Liver (tissue), 9 donors: Measurements from ENCODE around the gene SAMD14. TPM values are rescaled to one million over a fixed set of nuclear protein-coding genes. Genes with fewer than 3 reads are reported as not detected.

ENCODE experiments used
- DNase-seq: peaks from one replicate; pipeline ENCODE4 v3.0.0-alpha.2; 2017; ENCODE audit warnings: low spot score
- H3K27ac ChIP-seq, 2 donors: one replicate each; pipeline ENCODE4 v1.7.0; 2013; ENCODE audit warnings: inconsistent platforms in 2 of 2, low read length in 2 of 2, control low read depth in 1 of 2, low read depth in 1 of 2, mild to moderate bottlenecking in 1 of 2
- H3K27me3 ChIP-seq, 4 donors: one replicate each; pipeline versions ENCODE4 v1.6.1 to v1.7.0; 2013; ENCODE audit warnings: low read length in 3 of 4, inconsistent platforms in 1 of 4, mild to moderate bottlenecking in 1 of 4, moderate library complexity in 1 of 4; ENCODE audit not compliant: control insufficient read depth in 4 of 4, insufficient read depth in 4 of 4
- H3K36me3 ChIP-seq, 4 donors: one replicate each; pipeline versions ENCODE4 v1.6.1 to v1.7.0; 2013; ENCODE audit warnings: low read length in 3 of 4, mild to moderate bottlenecking in 3 of 4, low read depth in 1 of 4, moderate library complexity in 1 of 4; ENCODE audit not compliant: control insufficient read depth in 4 of 4, insufficient read depth in 3 of 4
- H3K4me1 ChIP-seq, 4 donors: one replicate each; pipeline versions ENCODE4 v1.6.1 to v1.7.0; 2013; ENCODE audit warnings: low read length in 3 of 4, mild to moderate bottlenecking in 3 of 4, moderate library complexity in 1 of 4; ENCODE audit not compliant: control insufficient read depth in 4 of 4, insufficient read depth in 4 of 4
- H3K4me3 ChIP-seq, 3 donors: one replicate each; pipeline versions ENCODE4 v1.6.1 to v1.7.0; 2013; ENCODE audit warnings: low read length in 3 of 3, control low read depth in 1 of 3, low read depth in 1 of 3, mild to moderate bottlenecking in 1 of 3
- H3K9ac ChIP-seq, 2 donors: one replicate each; pipeline ENCODE4 v1.7.0; 2013; ENCODE audit warnings: low read length in 2 of 2, mild to moderate bottlenecking in 2 of 2, moderate library complexity in 2 of 2, control low read depth in 1 of 2, low read depth in 1 of 2
- H3K9me3 ChIP-seq, 4 donors: one replicate each; pipeline versions ENCODE4 v1.6.1 to v1.7.0; 2013; ENCODE audit warnings: low read length in 3 of 4; ENCODE audit not compliant: control insufficient read depth in 4 of 4
- EGR1 ChIP-seq, 2 donors: IDR thresholded peaks; 2 replicates each; pipeline ENCODE4 v1.6.1; 2016 to 2018; ENCODE audit warnings: antibody characterized with exemption in 2 of 2, low read depth in 2 of 2
- FOXA1 ChIP-seq: IDR thresholded peaks from 2 replicates; pipeline ENCODE4 v1.6.1; 2016; ENCODE audit warnings: antibody characterized with exemption
- FOXA2 ChIP-seq: IDR thresholded peaks from 2 replicates; pipeline ENCODE4 v1.6.1; 2016; ENCODE audit warnings: antibody characterized with exemption
- GABPA ChIP-seq, 2 donors: IDR thresholded peaks in 1 of 2; conservative IDR thresholded peaks in 1 of 2; 2 replicates each; pipeline ENCODE4 v1.6.1; 2016; ENCODE audit warnings: antibody characterized with exemption in 2 of 2, mild to moderate bottlenecking in 1 of 2, moderate library complexity in 1 of 2
- HNF4A ChIP-seq, 2 donors: conservative IDR thresholded peaks; 2 replicates each; pipeline ENCODE4 v1.6.1; 2016; ENCODE audit warnings: antibody characterized with exemption in 2 of 2, mild to moderate bottlenecking in 2 of 2
- HNF4G ChIP-seq: IDR thresholded peaks from 2 replicates; pipeline ENCODE4 v1.6.1; 2016; ENCODE audit warnings: antibody characterized with exemption
- JUND ChIP-seq, 2 donors: IDR thresholded peaks; 2 replicates each; pipeline ENCODE4 v1.6.1; 2016; ENCODE audit warnings: antibody characterized with exemption in 2 of 2
- NR2F2 ChIP-seq: IDR thresholded peaks from 2 replicates; pipeline ENCODE4 v1.6.1; 2016; ENCODE audit warnings: antibody characterized with exemption
- RAD21 ChIP-seq, 2 donors: IDR thresholded peaks; 2 replicates each; pipeline ENCODE4 v1.6.1; 2016; ENCODE audit warnings: antibody characterized with exemption in 2 of 2, mild to moderate bottlenecking in 2 of 2
- REST ChIP-seq: IDR thresholded peaks from 2 replicates; pipeline ENCODE4 v1.6.1; 2016; ENCODE audit warnings: antibody characterized with exemption, mild to moderate bottlenecking
- RXRA ChIP-seq, 2 donors: IDR thresholded peaks; 2 replicates each; pipeline ENCODE4 v1.6.1; 2017 to 2018; ENCODE audit warnings: antibody characterized with exemption in 2 of 2, mild to moderate bottlenecking in 1 of 2
- SP1 ChIP-seq: IDR thresholded peaks from 2 replicates; pipeline ENCODE4 v1.6.1; 2018; ENCODE audit warnings: antibody characterized with exemption, mild to moderate bottlenecking
- TAF1 ChIP-seq: conservative IDR thresholded peaks from 2 replicates; pipeline ENCODE4 v1.6.1; 2016; ENCODE audit warnings: antibody characterized with exemption, mild to moderate bottlenecking
- YY1 ChIP-seq: IDR thresholded peaks from 2 replicates; pipeline ENCODE4 v1.6.1; 2016; ENCODE audit warnings: antibody characterized with exemption, mild to moderate bottlenecking
- ZBTB33 ChIP-seq: IDR thresholded peaks from 2 replicates; pipeline ENCODE4 v1.6.1; 2016; ENCODE audit warnings: antibody characterized with exemption
- WGBS: extraction: QIAGEN DNeasy Blood & Tissue Kit; methylation state at CpG from one replicate; pipeline ENCODE4 v1.1.7; 2013; 5-methylcytosine and 5-hydroxymethylcytosine counted together
- polyA plus RNA-seq, 2 donors: library from polyadenylated mRNA; stranded (reverse) in 1 of 2; unstranded in 1 of 2; fragments of 200-250 nt in 1 of 2; fragments of >200 nt in 1 of 2; fragmentation: Nextera tagmentation in 1 of 2; extraction: Ambion mirVana in 1 of 2; gene quantifications; one replicate each; pipeline versions ENCODE4 v1.2.1 to v1.2.3, GENCODE V29; 2013 to 2015
- total RNA-seq, 2 donors: library from RNA; depleted of rRNA; stranded (reverse); fragments of >200 nt; gene quantifications; one replicate each; pipeline ENCODE4 v1.2.3, GENCODE V29; 2014
- TF ChIP-seq, protein P1 (sequence below): fragments of 150-350 bp; IDR thresholded peaks from 2 replicates; pipeline ENCODE4 v1.5.1; 2017; ENCODE audit warnings: improper control_type of control experiment, low read depth, low read length; ENCODE audit not compliant: missing input control
- TF ChIP-seq, protein P2 (sequence below): IDR thresholded peaks from 2 replicates; pipeline ENCODE4 v1.6.1; 2016; ENCODE audit warnings: antibody characterized with exemption
- TF ChIP-seq, protein P3 (sequence below): IDR thresholded peaks from 2 replicates; pipeline ENCODE4 v1.6.1; 2016; ENCODE audit warnings: antibody characterized with exemption
- donor health status: healthy.
- donor health status: healthy.
- donor health status: healthy.
- donor health status: healthy.
- donor health status: healthy.

Gene SAMD14
- total and polyA plus RNA-seq, 4 donors, result 0.50 to 0.84 (median 0.67) TPM; not detected in 1

- TF ChIP-seq FOXA2 (no peak), RAD21 (IDR thresholded peaks at IDR 0.05) (peak; percentile 88 to 96), ZBTB33 (no peak), REST (no peak), HNF4G (no peak), YY1 (no peak), JUND (IDR thresholded peaks at IDR 0.05) (no peak), EGR1 (IDR thresholded peaks at IDR 0.05; ENCODE audit: low read depth in 2 of 2) (no peak), GABPA (IDR thresholded peaks at IDR 0.05 in 1 of 2, conservative IDR thresholded peaks at IDR 0.05 in 1 of 2) (no peak)
- TF ChIP-seq, protein P1, sequence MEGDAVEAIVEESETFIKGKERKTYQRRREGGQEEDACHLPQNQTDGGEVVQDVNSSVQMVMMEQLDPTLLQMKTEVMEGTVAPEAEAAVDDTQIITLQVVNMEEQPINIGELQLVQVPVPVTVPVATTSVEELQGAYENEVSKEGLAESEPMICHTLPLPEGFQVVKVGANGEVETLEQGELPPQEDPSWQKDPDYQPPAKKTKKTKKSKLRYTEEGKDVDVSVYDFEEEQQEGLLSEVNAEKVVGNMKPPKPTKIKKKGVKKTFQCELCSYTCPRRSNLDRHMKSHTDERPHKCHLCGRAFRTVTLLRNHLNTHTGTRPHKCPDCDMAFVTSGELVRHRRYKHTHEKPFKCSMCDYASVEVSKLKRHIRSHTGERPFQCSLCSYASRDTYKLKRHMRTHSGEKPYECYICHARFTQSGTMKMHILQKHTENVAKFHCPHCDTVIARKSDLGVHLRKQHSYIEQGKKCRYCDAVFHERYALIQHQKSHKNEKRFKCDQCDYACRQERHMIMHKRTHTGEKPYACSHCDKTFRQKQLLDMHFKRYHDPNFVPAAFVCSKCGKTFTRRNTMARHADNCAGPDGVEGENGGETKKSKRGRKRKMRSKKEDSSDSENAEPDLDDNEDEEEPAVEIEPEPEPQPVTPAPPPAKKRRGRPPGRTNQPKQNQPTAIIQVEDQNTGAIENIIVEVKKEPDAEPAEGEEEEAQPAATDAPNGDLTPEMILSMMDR, result peak; percentile 92
- H3K9me3 ChIP-seq, result no peaks in the 10 kb centered on the region
- H3K4me3 ChIP-seq, result no peak overlapping the region
- H3K36me3 ChIP-seq, result no peaks in the 10 kb centered on the region
- no peaks in the 10 kb centered on the region for H3K4me1 ChIP-seq
- peak; percentile 82 for DNase-seq
- no peaks in the 10 kb centered on the region for H3K27me3 ChIP-seq
- 36% methylated on average over 10 of the region's 10 CpGs for WGBS
- H3K9ac ChIP-seq, result no peak overlapping the region
- H3K27ac ChIP-seq, result no peak overlapping the region
These were observed 42.6 kb downstream of the SAMD14 start for GRCh38 chr17:50087246-50087911.

- H3K4me3 ChIP-seq, result no peak overlapping the region
- no peak for DNase-seq
- H3K9me3 ChIP-seq, result no peaks in the 10 kb centered on the region
- no peaks in the 10 kb centered on the region for H3K27me3 ChIP-seq
- H3K4me1 ChIP-seq, result no peaks in the 10 kb centered on the region
- H3K36me3 ChIP-seq, result no peaks in the 10 kb centered on the region
- WGBS, result 86% methylated on average over 5 of the region's 5 CpGs
- H3K9ac ChIP-seq, result no peak overlapping the region
- H3K27ac ChIP-seq, result no peak overlapping the region
- TF ChIP-seq REST (no peak), FOXA1 (no peak), RXRA (IDR thresholded peaks at IDR 0.05) (no peak), NR2F2 (no peak), EGR1 (IDR thresholded peaks at IDR 0.05; ENCODE audit: low read depth in 2 of 2) (no peak), TAF1 (no peak), HNF4A (conservative IDR thresholded peaks at IDR 0.05) (no peak), FOXA2 (no peak), GABPA (IDR thresholded peaks at IDR 0.05 in 1 of 2, conservative IDR thresholded peaks at IDR 0.05 in 1 of 2) (no peak), HNF4G (no peak), SP1 (no peak), RAD21 (IDR thresholded peaks at IDR 0.05) (no peak), JUND (IDR thresholded peaks at IDR 0.05) (no peak), ZBTB33 (no peak)
- TF ChIP-seq, protein P2, sequence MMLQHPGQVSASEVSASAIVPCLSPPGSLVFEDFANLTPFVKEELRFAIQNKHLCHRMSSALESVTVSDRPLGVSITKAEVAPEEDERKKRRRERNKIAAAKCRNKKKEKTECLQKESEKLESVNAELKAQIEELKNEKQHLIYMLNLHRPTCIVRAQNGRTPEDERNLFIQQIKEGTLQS, result no peak
- TF ChIP-seq, protein P3, sequence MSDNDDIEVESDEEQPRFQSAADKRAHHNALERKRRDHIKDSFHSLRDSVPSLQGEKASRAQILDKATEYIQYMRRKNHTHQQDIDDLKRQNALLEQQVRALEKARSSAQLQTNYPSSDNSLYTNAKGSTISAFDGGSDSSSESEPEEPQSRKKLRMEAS, result no peak
These were observed 48.2 kb downstream of the SAMD14 start for GRCh38 chr17:50081757-50082156.
